Endodermal cell (in vitro differentiated cells): ENCODE data around the gene NRXN3. TPM values are rescaled to one million over a fixed set of nuclear protein-coding genes. Genes with fewer than 3 reads are reported as not detected.

Source experiments
- DNase-seq: peaks from one replicate; pipeline ENCODE4 v3.0.0-alpha.2; 2017
- H3K27ac ChIP-seq: 2 replicates; pipeline ENCODE4 v1.5.1; 2013; ENCODE audit warnings: mild to moderate bottlenecking, low read depth, low read length, moderate library complexity
- H3K27me3 ChIP-seq: 2 replicates; pipeline ENCODE4 v1.6.1; 2013; ENCODE audit warnings: mild to moderate bottlenecking, low read length, moderate library complexity; ENCODE audit not compliant: insufficient read depth, control insufficient read depth, poor library complexity, severe bottlenecking
- H3K36me3 ChIP-seq: 2 replicates; pipeline ENCODE4 v1.7.0; 2013; ENCODE audit warnings: mild to moderate bottlenecking, low read length, moderate library complexity; ENCODE audit not compliant: control insufficient read depth, insufficient read depth
- H3K4me1 ChIP-seq: one replicate; pipeline ENCODE4 v1.7.0; 2013; ENCODE audit warnings: low read length; ENCODE audit not compliant: control insufficient read depth, insufficient read depth
- H3K4me3 ChIP-seq: 2 replicates; pipeline ENCODE4 v1.5.1; 2013; ENCODE audit warnings: mild to moderate bottlenecking, low read length, moderate library complexity
- H3K9ac ChIP-seq: 2 replicates; pipeline ENCODE4 v1.6.1; 2013; ENCODE audit warnings: mild to moderate bottlenecking, low read length, moderate library complexity; ENCODE audit not compliant: poor library complexity, severe bottlenecking; ENCODE audit errors: extremely low read depth
- H3K9me3 ChIP-seq: 2 replicates; pipeline ENCODE4 v1.6.1; 2013; ENCODE audit warnings: mild to moderate bottlenecking, low read length, moderate library complexity; ENCODE audit not compliant: control insufficient read depth
- H3K27ac Mint-ChIP-seq: 2 replicates; pipeline ENCODE4 v1.8.0; 2020; ENCODE audit warnings: mixed read lengths
- H3K27me3 Mint-ChIP-seq: 2 replicates; pipeline ENCODE4 v1.8.0; 2021; ENCODE audit warnings: mild to moderate bottlenecking, mixed read lengths; ENCODE audit not compliant: insufficient read depth
- H3K36me3 Mint-ChIP-seq: 2 replicates; pipeline ENCODE4 v1.8.0; 2020; ENCODE audit warnings: low read depth, mixed read lengths
- H3K4me1 Mint-ChIP-seq: 2 replicates; pipeline ENCODE4 v1.8.0; 2020; ENCODE audit warnings: mixed read lengths
- H3K4me3 Mint-ChIP-seq: 2 replicates; pipeline ENCODE4 v1.8.0; 2020; ENCODE audit warnings: mild to moderate bottlenecking, moderate library complexity, mixed read lengths
- H3K9me3 Mint-ChIP-seq: 2 replicates; pipeline ENCODE4 v1.8.0; 2020; ENCODE audit warnings: mild to moderate bottlenecking, mixed read lengths
- WGBS, 2 experiments: methylation state at CpG; one replicate each; pipeline versions ENCODE4 v1.1.5 to v1.1.7; 2013; ENCODE audit warnings: missing lambda C conversion rate in 2 of 2, mixed read lengths in 1 of 2; ENCODE audit not compliant: insufficient coverage in 1 of 2, insufficient read length in 1 of 2; 5-methylcytosine and 5-hydroxymethylcytosine counted together
- total RNA-seq, 2 donors: library from RNA; stranded (reverse); fragmentation: NEBNext Ultra II Directional in 1 of 2; extraction: Animal tissue kit (Norgen Biotek cat#: 25700) in 1 of 2; gene quantifications; 2 replicates in 1 of 2; 3 replicates in 1 of 2; pipeline ENCODE4 v1.2.1, GENCODE V29; 2021
- TF ChIP-seq, protein P1 (sequence below): fragments of 200-600 bp; sonication (generic); conservative IDR thresholded peaks from 2 replicates; pipeline ENCODE4 v1.5.0; 2021; ENCODE audit warnings: antibody characterized with exemption, mild to moderate bottlenecking

Gene NRXN3
- total RNA-seq, 2 donors from 2014 or later, result 20.9 to 21.4 TPM

DNA sequence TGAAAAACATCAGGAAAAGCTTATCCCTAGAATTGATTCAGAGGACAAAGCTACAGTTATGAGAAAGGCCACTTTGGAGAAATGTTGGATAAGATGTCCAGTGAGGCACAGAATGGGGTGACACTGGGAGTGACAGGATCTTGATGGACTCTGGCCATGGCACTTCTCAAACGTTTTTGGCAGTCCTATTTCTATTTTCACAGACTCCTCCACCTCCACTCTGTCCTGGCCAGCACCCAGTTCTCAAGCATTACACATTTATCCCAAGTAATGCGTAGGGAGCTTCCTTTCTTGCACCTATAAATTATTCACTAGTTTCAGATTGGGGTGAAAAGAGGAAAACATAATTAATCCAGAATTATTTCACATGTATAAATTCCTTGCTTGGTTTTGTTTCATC is 727.3 kb downstream of the NRXN3 start:
- H3K4me3 Mint-ChIP-seq, result no peak overlapping the region
- no peak overlapping the region for H3K27ac Mint-ChIP-seq
- TF ChIP-seq, protein P1, sequence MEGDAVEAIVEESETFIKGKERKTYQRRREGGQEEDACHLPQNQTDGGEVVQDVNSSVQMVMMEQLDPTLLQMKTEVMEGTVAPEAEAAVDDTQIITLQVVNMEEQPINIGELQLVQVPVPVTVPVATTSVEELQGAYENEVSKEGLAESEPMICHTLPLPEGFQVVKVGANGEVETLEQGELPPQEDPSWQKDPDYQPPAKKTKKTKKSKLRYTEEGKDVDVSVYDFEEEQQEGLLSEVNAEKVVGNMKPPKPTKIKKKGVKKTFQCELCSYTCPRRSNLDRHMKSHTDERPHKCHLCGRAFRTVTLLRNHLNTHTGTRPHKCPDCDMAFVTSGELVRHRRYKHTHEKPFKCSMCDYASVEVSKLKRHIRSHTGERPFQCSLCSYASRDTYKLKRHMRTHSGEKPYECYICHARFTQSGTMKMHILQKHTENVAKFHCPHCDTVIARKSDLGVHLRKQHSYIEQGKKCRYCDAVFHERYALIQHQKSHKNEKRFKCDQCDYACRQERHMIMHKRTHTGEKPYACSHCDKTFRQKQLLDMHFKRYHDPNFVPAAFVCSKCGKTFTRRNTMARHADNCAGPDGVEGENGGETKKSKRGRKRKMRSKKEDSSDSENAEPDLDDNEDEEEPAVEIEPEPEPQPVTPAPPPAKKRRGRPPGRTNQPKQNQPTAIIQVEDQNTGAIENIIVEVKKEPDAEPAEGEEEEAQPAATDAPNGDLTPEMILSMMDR, result no peak
- H3K4me1 ChIP-seq, result no peaks in the 10 kb centered on the region
- H3K9me3 Mint-ChIP-seq, result no peaks in the 10 kb centered on the region
- no peaks in the 10 kb centered on the region for H3K27me3 ChIP-seq
- no peak for DNase-seq
- peaks cover 10% of the 10 kb centered on the region for H3K4me1 Mint-ChIP-seq
- H3K27me3 Mint-ChIP-seq, result no peaks in the 10 kb centered on the region
- no peak overlapping the region for H3K9ac ChIP-seq
- peaks cover 4% of the 10 kb centered on the region for H3K9me3 ChIP-seq
- no peak overlapping the region for H3K4me3 ChIP-seq
- H3K36me3 Mint-ChIP-seq, result no peaks in the 10 kb centered on the region
- no peaks in the 10 kb centered on the region for H3K36me3 ChIP-seq
- H3K27ac ChIP-seq, result no peak overlapping the region
- 65 to 100% methylated on average over 1 to 2 of the region's 2 CpGs for WGBS, 2 experiments

DNA sequence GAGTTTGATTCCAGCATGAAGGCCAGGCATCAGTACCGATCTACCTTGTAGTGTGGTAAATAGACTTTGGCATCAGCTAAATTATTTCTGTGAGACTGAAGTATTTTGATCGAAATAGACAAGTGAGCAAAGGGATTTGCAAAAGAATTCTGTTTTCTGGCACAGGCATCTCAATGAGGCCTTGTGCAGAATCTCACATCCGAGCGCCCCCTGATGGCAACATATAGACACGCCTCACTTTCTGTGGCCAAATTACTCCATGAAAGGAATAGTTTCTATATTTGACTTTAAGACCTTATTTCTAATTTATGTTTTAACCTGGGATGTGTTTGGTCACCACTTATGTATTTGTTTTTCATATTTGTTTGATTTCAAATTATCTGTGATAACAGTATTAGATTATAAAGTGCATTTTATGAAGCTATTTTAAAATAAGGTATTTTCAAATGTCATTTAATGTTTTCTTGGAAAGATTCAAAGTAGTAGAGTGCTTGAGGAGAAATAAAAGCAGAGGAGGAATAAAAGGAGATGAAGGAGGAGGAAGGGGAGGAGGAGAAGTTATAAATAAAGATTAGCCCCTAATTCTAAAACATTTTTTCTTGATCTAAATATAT is 731.9 kb downstream of the NRXN3 start:
- WGBS, 2 experiments, result 0 to 13% methylated on average over 3 to 5 of the region's 5 CpGs
- H3K4me1 ChIP-seq, result no peaks in the 10 kb centered on the region
- Mint-ChIP-seq H3K36me3 (no peaks in the 10 kb centered on the region), H3K4me3 (no peak overlapping the region), H3K27me3 (no peaks in the 10 kb centered on the region), H3K4me1 (peaks cover 10% of the 10 kb centered on the region), H3K27ac (no peak overlapping the region), H3K9me3 (no peaks in the 10 kb centered on the region)
- H3K9me3 ChIP-seq, result no peaks in the 10 kb centered on the region
- TF ChIP-seq, protein P1, result peak; percentile 92
- H3K36me3 ChIP-seq, result no peaks in the 10 kb centered on the region
- no peak overlapping the region for H3K4me3 ChIP-seq
- peak; percentile 80 for DNase-seq
- no peak overlapping the region for H3K27ac ChIP-seq
- no peak overlapping the region for H3K9ac ChIP-seq
- H3K27me3 ChIP-seq, result no peaks in the 10 kb centered on the region

DNA sequence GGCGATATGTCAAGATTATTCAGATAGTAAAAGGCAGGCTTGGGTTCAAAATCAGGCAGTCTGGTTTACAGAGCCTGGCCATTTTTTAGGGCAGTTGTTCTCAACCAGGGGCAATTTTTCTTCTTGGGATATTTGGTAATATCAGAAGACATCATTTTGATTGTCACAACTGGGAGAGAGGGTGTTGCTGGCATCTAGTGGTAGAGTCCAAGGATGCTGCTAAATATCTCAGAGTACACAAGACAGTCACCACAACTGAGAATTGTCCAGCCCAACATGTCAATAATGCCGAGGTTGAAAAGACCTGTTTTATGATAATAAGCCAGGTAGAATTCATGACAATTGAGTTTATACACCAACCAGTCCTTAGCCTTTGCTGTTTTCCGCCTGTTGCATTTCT is 733.9 kb downstream of the NRXN3 start:
- Histone ChIP-seq H3K9me3 (no peaks in the 10 kb centered on the region), H3K27me3 (no peaks in the 10 kb centered on the region), H3K36me3 (no peaks in the 10 kb centered on the region), H3K4me1 (no peaks in the 10 kb centered on the region), H3K9ac (no peak overlapping the region), H3K27ac (no peak overlapping the region), H3K4me3 (no peak overlapping the region)
- TF ChIP-seq, protein P1, result peak; percentile 28
- Mint-ChIP-seq H3K4me1 (peaks cover 5% of the 10 kb centered on the region), H3K9me3 (peaks cover 6% of the 10 kb centered on the region), H3K36me3 (no peaks in the 10 kb centered on the region), H3K27me3 (no peaks in the 10 kb centered on the region), H3K4me3 (no peak overlapping the region), H3K27ac (no peak overlapping the region)
- DNase-seq, result no peak
- WGBS, 2 experiments, result 98 to 100% methylated on average over 1 to 3 of the region's 3 CpGs
